Gastroesophageal sphincter (tissue), 4 donors: ENCODE results near the gene OSTC. TPM values are rescaled to one million over a fixed set of nuclear protein-coding genes. Genes with fewer than 3 reads are reported as not detected.
A peak's percentile ranks its signal among the peaks of the same experiment; 100 is the strongest.

ENCODE experiments used
- ATAC-seq: fragments of 150-250 bp; one replicate; pipeline ENCODE4 v1.9.1; 2016; ENCODE audit warnings: mild to moderate bottlenecking, moderate library complexity
- H3K27ac ChIP-seq, 4 donors: fragments of 200-600 bp; sonication (generic) in 3 of 4; 1 replicate in 3 of 4; 2 replicates in 1 of 4; pipeline ENCODE4 v1.5.1; 2016 to 2019
- H3K27me3 ChIP-seq: fragments of 200-600 bp; sonication (generic); one replicate; pipeline ENCODE4 v1.5.1; 2019
- H3K36me3 ChIP-seq, 2 donors: fragments of 200-600 bp; sonication (generic); one replicate each; pipeline ENCODE4 v1.5.1; 2019; ENCODE audit warnings: control low read depth in 1 of 2
- H3K4me1 ChIP-seq, 3 donors: fragments of 200-600 bp; sonication (generic); 1 replicate in 2 of 3; 2 replicates in 1 of 3; pipeline ENCODE4 v1.5.1; 2016 to 2019; ENCODE audit warnings: control low read depth in 2 of 3
- H3K4me3 ChIP-seq, 2 donors: fragments of 200-600 bp; sonication (generic); one replicate each; pipeline ENCODE4 v1.5.1; 2019; ENCODE audit warnings: mild to moderate bottlenecking in 1 of 2, moderate library complexity in 1 of 2
- H3K9me3 ChIP-seq, 3 donors: fragments of 200-600 bp; sonication (generic); one replicate each; pipeline ENCODE4 v1.5.1; 2017 to 2019; ENCODE audit warnings: control low read depth in 2 of 3
- EP300 ChIP-seq: sonication (generic); formaldehyde crosslinking; IDR thresholded peaks from one replicate; pipeline ENCODE4 v1.6.1; 2017; ENCODE audit warnings: antibody characterized with exemption, mild to moderate bottlenecking
- POLR2A ChIP-seq, 2 donors: fragments of 450-650 bp; IDR thresholded peaks; one replicate each; pipeline ENCODE4 v1.6.1; 2017; ENCODE audit warnings: antibody characterized with exemption in 2 of 2, mild to moderate bottlenecking in 2 of 2, moderate library complexity in 1 of 2
- POLR2AphosphoS5 ChIP-seq: sonication (generic); formaldehyde crosslinking; IDR thresholded peaks from one replicate; pipeline ENCODE4 v1.6.1; 2017; ENCODE audit warnings: antibody characterized with exemption
- WGBS, 2 donors: methylation state at CpG; one replicate each; pipeline ENCODE4 v1.1.5; 2018; ENCODE audit warnings: low coverage in 1 of 2; 5-methylcytosine and 5-hydroxymethylcytosine counted together
- total RNA-seq, 4 donors: library from RNA; depleted of rRNA; stranded (reverse); fragments of >200 nt; gene quantifications; one replicate each; pipeline ENCODE4 v1.1.0, GENCODE V29; 2016
- TF ChIP-seq, protein P1 (sequence below), 4 experiments: fragments of 200-600 bp in 2 of 4; fragments of 450-650 bp in 2 of 4; sonication (generic) in 1 of 4; IDR thresholded peaks; one replicate each; pipeline ENCODE4 v1.5.1; 2017 to 2019; ENCODE audit warnings: antibody characterized with exemption in 4 of 4, mild to moderate bottlenecking in 2 of 4, moderate library complexity in 2 of 4

The OSTC gene
- 10 to 100 TPM; 30.9 to 62.1 (median 46.7) TPM for total RNA-seq

DNA sequence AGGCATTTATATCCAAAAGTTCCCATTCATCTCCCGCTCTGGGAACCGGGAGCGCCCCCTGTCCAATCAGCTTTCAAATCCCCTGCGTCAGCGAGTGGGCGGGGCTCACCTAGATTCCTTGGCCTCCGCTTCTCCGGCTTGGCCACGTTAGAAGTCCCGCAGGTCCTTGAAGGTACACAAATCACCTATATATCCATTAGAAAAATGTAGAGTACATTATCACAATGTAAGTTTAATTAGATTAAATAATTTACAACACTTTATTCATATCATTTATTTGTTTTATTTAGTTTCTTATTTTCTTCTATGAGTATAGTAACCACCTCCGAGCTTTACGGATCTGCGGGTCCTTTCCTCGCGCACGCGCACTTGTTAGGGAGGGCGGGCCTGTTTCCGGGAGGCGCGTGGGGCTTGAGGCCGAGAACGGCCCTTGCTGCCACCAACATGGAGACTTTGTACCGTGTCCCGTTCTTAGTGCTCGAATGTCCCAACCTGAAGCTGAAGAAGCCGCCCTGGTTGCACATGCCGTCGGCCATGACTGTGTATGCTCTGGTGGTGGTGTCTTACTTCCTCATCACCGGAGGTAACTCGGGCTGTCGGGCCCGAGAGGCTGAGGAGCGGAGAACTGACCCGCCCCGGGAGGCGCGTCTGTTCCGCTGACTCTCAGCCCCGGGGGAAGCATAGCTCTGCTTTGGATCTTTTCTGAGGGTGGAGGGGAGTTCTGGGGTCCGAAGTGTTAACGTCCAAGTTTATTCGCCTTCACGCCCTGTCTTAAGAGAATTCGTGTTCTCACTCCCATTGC lies at the start of gene OSTC:
Gene OSTC (plus strand): TSS at position 388 of the 802 bp plus-strand sequence. CDS start 57 bp downstream, at position 445.
- H3K4me1 ChIP-seq: peaks cover 0 to 27% (median 4%) of the 10 kb centered on the region in 3 donors
- TF ChIP-seq, protein P1, sequence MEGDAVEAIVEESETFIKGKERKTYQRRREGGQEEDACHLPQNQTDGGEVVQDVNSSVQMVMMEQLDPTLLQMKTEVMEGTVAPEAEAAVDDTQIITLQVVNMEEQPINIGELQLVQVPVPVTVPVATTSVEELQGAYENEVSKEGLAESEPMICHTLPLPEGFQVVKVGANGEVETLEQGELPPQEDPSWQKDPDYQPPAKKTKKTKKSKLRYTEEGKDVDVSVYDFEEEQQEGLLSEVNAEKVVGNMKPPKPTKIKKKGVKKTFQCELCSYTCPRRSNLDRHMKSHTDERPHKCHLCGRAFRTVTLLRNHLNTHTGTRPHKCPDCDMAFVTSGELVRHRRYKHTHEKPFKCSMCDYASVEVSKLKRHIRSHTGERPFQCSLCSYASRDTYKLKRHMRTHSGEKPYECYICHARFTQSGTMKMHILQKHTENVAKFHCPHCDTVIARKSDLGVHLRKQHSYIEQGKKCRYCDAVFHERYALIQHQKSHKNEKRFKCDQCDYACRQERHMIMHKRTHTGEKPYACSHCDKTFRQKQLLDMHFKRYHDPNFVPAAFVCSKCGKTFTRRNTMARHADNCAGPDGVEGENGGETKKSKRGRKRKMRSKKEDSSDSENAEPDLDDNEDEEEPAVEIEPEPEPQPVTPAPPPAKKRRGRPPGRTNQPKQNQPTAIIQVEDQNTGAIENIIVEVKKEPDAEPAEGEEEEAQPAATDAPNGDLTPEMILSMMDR (IDR thresholded peaks at IDR 0.05): no peak
- TF ChIP-seq POLR2AphosphoS5 (peak; percentile 53), POLR2A (IDR thresholded peaks at IDR 0.05) (peak; percentile 35 to 60)
- 1% methylated on average over 18 to 30 of the region's 45 CpGs for WGBS, 2 donors
- H3K27me3 ChIP-seq: no peaks in the 10 kb centered on the region
- peak within 1 kb of the TSS; percentile 74 to 90 (median 89) for H3K27ac ChIP-seq
- peaks cover 0 to under 1% of the 10 kb centered on the region in 2 donors for H3K36me3 ChIP-seq
- peak within 1 kb of the TSS; percentile 82 to 98 for H3K4me3 ChIP-seq
- no peaks in the 10 kb centered on the region for H3K9me3 ChIP-seq
- ATAC-seq: peak; percentile 98

DNA sequence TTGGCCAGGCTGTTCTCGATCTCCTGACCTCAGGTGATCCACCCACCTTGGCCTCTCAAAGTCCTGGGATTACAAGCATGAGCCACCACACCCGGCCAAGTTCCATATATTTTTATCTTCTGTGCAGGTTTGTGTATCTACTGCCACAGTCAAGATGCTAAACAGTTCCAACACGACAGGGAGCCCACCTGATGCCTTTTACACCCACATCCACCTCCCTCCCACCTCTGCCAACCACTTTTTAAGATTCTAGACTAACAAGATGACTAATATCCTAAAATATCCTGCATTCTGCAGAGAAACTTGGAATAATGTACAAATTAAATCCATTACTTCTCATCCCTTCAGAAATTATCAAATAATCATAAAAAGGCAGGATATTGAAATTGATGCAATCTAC lies 49.3 kb upstream of the OSTC start:
- H3K27ac ChIP-seq: no peak overlapping the region
- 52 to 69% methylated on average over 2 to 3 of the region's 3 CpGs for WGBS, 2 donors
- no peaks in the 10 kb centered on the region for H3K36me3 ChIP-seq
- H3K27me3 ChIP-seq: no peaks in the 10 kb centered on the region
- no peaks in the 10 kb centered on the region for H3K4me1 ChIP-seq
- no peak for ATAC-seq
- no peak for TF ChIP-seq POLR2AphosphoS5
- TF ChIP-seq EP300: no peak
- TF ChIP-seq POLR2A (IDR thresholded peaks at IDR 0.05): no peak
- TF ChIP-seq, protein P1 (IDR thresholded peaks at IDR 0.05): no peak
- H3K9me3 ChIP-seq: no peaks in the 10 kb centered on the region
- no peak overlapping the region for H3K4me3 ChIP-seq

DNA sequence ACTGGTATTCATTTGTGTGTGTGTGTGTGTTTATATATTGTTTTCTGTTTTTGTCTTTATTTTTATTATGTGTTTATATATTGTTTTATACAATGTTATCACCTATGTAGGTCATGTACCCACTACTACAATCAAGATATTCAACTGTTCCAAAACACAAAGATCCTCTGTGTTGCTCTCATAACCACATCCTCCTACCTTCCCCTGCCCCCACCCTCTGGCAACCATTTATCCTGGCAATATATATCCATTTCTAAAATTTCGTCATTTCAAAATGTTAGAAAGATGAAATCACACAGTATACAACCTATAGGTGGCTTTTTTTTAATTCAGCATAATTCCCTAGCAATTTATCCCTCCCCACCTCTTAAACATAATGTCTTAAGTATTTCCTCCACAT lies 48.9 kb upstream of the OSTC start:
- no peak for ATAC-seq
- 60 to 94% methylated on average over 1 of the region's 1 CpG for WGBS, 2 donors
- no peaks in the 10 kb centered on the region for H3K4me1 ChIP-seq
- TF ChIP-seq EP300 (no peak), POLR2A (IDR thresholded peaks at IDR 0.05) (no peak), POLR2AphosphoS5 (no peak)
- TF ChIP-seq, protein P1 (IDR thresholded peaks at IDR 0.05): no peak
- H3K27ac ChIP-seq: no peak overlapping the region
- H3K27me3 ChIP-seq: no peaks in the 10 kb centered on the region
- H3K4me3 ChIP-seq: no peak overlapping the region
- no peaks in the 10 kb centered on the region for H3K9me3 ChIP-seq
- H3K36me3 ChIP-seq: no peaks in the 10 kb centered on the region

DNA sequence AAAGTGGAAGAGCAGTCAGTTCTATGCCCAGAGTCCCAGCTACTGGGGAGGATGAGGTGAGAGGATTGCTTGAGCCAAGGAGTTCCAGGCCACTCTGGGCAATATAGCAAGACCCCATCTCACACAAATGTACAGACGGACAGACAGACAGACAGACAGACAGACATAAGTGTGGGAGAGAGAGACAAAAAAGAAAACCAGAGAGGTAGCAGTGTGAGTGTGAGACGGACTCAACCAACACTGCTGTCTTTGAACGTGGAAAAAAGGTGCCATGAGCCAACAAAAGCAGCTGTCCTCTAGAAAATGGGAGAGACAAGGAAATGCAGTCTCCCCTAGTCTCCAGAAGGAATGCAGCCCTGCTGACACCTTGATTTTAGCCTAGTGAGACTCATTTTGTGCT lies 48.2 kb upstream of the OSTC start:
- H3K4me1 ChIP-seq: no peaks in the 10 kb centered on the region
- WGBS, 2 donors: 74 to 75% methylated on average over 3 of the region's 3 CpGs
- H3K27me3 ChIP-seq: no peaks in the 10 kb centered on the region
- no peaks in the 10 kb centered on the region for H3K9me3 ChIP-seq
- TF ChIP-seq EP300 (no peak), POLR2AphosphoS5 (no peak), POLR2A (IDR thresholded peaks at IDR 0.05) (no peak)
- TF ChIP-seq, protein P1 (IDR thresholded peaks at IDR 0.05): no peak
- no peak overlapping the region for H3K27ac ChIP-seq
- H3K36me3 ChIP-seq: no peaks in the 10 kb centered on the region
- ATAC-seq: no peak
- H3K4me3 ChIP-seq: no peak overlapping the region
